ENCODE measurements around the gene ALDH2.

ALDH2 gene

DNA sequence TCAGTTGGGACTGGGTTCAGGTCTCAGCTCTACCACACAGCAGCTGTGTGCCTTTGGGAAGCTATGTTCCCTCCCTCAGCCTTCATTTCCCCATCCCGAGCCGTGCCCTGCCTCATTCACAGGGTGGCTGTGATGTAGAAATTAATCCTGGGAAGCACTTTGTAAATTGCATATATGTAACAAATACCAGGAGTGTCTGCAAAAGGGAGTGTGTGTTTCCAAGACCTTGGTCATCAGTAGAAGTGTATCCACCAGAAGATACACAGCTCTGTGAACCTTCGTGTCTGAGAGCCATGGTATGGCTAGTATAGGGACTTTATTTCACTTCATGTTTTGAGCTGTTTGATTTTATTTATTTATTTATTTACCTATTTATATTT, 26.1 kb downstream of the ALDH2 start:
- DNase-seq (ENCODE audit: low spot score): no peak
- in situ Hi-C loops (cut with MboI; ENCODE audit: low sequenced_read_pairs, unreplicated experiment): no loop called here
- TF ChIP-seq, protein P1, sequence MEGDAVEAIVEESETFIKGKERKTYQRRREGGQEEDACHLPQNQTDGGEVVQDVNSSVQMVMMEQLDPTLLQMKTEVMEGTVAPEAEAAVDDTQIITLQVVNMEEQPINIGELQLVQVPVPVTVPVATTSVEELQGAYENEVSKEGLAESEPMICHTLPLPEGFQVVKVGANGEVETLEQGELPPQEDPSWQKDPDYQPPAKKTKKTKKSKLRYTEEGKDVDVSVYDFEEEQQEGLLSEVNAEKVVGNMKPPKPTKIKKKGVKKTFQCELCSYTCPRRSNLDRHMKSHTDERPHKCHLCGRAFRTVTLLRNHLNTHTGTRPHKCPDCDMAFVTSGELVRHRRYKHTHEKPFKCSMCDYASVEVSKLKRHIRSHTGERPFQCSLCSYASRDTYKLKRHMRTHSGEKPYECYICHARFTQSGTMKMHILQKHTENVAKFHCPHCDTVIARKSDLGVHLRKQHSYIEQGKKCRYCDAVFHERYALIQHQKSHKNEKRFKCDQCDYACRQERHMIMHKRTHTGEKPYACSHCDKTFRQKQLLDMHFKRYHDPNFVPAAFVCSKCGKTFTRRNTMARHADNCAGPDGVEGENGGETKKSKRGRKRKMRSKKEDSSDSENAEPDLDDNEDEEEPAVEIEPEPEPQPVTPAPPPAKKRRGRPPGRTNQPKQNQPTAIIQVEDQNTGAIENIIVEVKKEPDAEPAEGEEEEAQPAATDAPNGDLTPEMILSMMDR (IDR thresholded peaks at IDR 0.05; ENCODE audit: borderline replicate concordance, control extremely low read depth, extremely low read depth, insufficient read depth, missing control alignments): no peak

DNA sequence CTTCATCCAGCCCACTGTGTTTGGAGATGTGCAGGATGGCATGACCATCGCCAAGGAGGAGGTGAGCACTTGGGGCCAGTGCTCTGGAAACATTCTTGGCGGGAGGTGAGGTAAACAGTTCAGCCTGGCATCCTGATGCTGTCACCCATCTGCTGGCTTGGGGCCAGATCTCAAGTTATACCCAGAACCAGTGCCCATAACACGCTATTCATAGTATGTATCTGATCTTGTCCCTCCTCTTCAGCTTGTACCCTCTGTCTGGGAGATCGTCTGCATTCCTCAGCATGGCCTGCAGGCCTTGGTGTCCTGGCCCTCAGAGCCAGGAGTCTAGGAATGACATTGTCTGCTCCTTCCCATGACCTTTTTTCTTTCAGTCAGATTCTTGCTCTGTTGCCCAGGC, 31.4 kb downstream of the ALDH2 start:
- no peak for DNase-seq (ENCODE audit: low spot score)
- in situ Hi-C loops (cut with MboI; ENCODE audit: low sequenced_read_pairs, unreplicated experiment): no loop called here
- TF ChIP-seq, protein P1 (IDR thresholded peaks at IDR 0.05; ENCODE audit: borderline replicate concordance, control extremely low read depth, extremely low read depth, insufficient read depth, missing control alignments): no peak

DNA sequence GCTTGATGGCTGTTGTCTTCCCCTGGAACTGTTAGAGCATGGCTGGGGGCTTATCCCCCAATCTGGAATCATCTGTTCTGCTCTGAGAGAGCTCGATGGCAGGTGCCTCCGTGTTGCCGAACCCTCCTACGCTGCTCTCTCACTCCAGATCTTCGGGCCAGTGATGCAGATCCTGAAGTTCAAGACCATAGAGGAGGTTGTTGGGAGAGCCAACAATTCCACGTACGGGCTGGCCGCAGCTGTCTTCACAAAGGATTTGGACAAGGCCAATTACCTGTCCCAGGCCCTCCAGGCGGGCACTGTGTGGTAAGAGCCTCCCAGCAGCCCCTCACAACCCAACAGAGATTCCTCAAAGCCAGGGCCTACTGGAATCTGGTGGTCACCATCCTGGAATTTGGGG, 33.0 kb downstream of the ALDH2 start:
- in situ Hi-C loops (cut with MboI; ENCODE audit: low sequenced_read_pairs, unreplicated experiment): no loop called here
- no peak for DNase-seq (ENCODE audit: low spot score)
- TF ChIP-seq, protein P1 (IDR thresholded peaks at IDR 0.05; ENCODE audit: borderline replicate concordance, control extremely low read depth, extremely low read depth, insufficient read depth, missing control alignments): no peak

DNA sequence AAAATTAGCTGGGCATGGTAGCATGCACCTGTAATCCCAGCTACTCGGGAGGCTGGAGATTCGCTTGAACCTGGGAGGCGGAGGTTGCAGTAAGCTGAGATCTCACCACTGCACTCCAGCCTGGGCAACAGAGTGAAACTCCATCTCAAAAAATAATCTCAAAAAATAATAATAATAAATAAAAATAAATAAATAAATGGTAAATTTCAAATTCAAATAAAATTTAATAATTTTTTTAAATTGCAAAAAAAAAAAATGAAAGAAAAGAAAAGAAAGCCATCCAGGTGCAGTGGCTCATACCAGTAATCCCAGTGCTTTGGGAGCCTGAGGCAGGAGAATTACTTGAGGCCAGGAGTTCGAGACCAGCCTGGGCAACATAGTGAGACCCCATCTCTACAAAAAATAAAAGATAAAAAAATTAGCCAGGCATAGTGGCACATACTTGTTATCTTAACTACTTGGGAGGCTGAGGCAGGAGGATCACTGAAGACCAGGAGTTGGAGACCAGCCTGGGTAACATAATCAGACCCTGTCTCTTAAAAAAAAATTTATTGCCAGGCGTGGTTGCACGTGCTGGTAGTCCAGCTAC, 36.4 kb downstream of the ALDH2 start:
- in situ Hi-C loops (cut with MboI; ENCODE audit: low sequenced_read_pairs, unreplicated experiment): no loop called here
- TF ChIP-seq, protein P1 (IDR thresholded peaks at IDR 0.05; ENCODE audit: borderline replicate concordance, control extremely low read depth, extremely low read depth, insufficient read depth, missing control alignments): no peak
- no peak for DNase-seq (ENCODE audit: low spot score)

DNA sequence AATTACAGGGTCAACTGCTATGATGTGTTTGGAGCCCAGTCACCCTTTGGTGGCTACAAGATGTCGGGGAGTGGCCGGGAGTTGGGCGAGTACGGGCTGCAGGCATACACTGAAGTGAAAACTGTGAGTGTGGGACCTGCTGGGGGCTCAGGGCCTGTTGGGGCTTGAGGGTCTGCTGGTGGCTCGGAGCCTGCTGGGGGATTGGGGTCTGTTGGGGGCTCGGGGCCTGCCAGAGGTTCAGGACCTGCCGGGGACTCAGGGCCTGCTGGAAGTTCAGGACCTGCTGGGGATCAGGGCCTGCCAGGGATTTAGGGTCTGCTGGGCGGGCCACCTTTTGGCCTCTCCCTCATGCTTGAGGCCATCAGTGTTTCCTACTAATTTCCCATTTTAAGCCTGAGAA, 37.1 kb downstream of the ALDH2 start:
- no peak for DNase-seq (ENCODE audit: low spot score)
- TF ChIP-seq, protein P1 (IDR thresholded peaks at IDR 0.05; ENCODE audit: borderline replicate concordance, control extremely low read depth, extremely low read depth, insufficient read depth, missing control alignments): no peak
- in situ Hi-C loops (cut with MboI; ENCODE audit: low sequenced_read_pairs, unreplicated experiment): no loop called here

DNA sequence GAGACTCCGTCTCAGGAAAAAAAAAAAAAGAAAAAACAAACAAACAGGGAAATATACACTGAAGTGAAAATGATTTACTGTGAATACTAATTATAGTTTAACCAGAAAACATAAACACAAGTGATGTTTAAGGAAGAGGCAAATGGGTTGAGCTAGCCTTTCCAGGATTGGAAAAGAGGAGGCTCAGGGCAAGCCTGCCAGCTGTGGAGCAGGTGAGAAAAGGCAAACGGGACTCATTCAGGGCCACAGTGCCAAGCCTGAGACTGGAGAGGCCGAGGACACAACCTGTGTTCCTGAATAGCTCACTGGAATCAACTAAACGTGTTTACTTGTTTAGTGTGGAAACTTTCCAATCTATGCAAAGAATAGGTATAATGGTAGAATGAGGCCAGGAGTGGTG, 39.6 kb downstream of the ALDH2 start:
- no peak for DNase-seq (ENCODE audit: low spot score)
- TF ChIP-seq, protein P1 (IDR thresholded peaks at IDR 0.05; ENCODE audit: borderline replicate concordance, control extremely low read depth, extremely low read depth, insufficient read depth, missing control alignments): no peak
- in situ Hi-C loops (cut with MboI; ENCODE audit: low sequenced_read_pairs, unreplicated experiment): no loop called here

All from GM13976 (cell line).